ENCODE results near the gene SEMA3D.

SEMA3D gene

DNA sequence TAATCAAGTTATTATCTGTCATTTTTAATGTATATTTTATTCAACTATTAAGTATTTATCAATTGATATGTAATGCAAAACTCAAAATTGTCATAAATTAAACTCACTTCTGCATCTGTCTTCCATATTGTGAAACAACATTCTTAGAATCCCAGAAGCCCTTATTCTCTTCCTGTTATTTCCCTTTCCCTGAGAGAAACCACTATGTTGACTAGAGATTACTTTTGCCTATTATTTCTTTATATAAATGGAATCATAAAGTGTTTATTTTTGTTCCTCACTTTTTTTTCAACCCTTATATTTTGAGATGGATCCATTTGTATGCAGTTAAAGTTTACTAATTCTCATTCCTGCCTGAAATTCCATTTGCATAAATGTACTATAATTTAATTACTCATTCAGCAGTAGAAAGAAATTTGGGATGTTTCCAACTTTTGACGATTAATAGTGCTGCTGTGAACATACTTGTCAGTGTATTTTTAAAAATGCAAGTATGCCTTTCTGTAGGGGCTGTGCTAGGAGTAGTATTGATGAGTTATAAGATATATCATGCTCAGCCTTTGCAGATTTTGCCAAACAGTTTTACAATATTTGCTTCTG, 211.2 kb downstream of the SEMA3D start:
- no peak for DNase-seq

DNA sequence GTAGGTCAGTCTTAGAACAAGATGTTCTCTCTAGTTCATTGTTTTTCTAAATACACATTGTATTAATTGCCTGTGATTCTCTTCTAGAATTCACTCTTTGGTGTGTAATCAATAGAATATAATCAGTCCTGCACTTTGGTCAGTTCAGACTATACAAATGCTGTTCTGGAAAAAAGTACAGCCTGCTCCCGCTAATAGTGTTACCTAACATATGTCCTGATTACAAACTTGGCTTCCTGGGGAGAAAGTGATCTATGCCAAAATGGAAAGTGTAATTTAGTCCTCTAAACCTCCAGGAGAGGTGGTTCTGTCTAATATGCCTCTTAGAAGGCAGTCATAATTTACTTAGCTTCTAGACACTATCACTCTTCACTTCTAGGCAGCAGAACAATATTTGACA, 215.5 kb downstream of the SEMA3D start:
- no peak for DNase-seq

GRCh38 chr7:84970670-84971069, 216.2 kb downstream of the SEMA3D start:
- DNase-seq, result no peak

DNA sequence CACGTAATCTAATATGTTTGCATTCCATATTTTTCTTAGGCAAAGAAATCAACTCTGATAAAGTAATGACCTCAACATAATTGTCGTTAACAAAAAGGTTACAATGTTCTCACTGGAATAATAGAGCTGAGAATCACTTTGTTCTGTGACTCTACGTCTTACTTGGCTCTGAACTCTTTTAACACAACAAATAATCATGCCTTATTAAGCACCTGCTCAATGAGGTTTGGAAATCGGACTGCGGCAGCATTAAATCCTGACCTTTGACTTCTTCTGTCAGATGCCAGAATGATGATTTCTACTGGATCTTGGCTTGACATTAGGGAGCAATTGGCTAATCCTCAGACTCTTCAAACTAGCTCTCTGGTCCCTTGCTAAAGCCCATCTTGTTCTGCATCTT, 233.6 kb downstream of the SEMA3D start:
- DNase-seq, result no peak

GRCh38 chr7:84950836-84951235, 236.0 kb downstream of the SEMA3D start:
- DNase-seq, result no peak

DNA sequence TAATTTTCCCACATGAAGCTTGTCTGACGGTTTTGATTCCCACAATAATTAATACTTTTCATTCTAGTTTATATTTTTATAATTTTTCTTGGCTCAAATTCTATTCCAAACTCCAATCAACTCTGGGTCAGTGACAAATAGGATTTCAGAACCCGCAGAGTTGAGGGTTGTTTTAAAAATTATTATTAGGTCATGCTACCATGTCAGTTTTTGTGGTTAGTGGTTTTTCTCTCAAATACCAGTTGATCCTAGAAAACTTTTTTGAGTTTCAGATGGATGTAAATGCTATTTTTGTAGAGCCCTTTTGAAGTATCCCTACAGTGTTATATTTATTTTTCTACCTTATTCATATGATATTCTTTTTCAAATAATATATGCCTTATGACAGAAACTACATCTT, 237.4 kb downstream of the SEMA3D start:
- no peak for DNase-seq

GRCh38 chr7:84949067-84949466, 237.8 kb downstream of the SEMA3D start:
- DNase-seq, result no peak

GRCh38 chr7:84948634-84949033, 238.2 kb downstream of the SEMA3D start:
- no peak for DNase-seq

GRCh38 chr7:84946549-84946948, 240.3 kb downstream of the SEMA3D start:
- DNase-seq, result no peak
